ENCODE data around the gene SPTB.

Gene SPTB

DNA sequence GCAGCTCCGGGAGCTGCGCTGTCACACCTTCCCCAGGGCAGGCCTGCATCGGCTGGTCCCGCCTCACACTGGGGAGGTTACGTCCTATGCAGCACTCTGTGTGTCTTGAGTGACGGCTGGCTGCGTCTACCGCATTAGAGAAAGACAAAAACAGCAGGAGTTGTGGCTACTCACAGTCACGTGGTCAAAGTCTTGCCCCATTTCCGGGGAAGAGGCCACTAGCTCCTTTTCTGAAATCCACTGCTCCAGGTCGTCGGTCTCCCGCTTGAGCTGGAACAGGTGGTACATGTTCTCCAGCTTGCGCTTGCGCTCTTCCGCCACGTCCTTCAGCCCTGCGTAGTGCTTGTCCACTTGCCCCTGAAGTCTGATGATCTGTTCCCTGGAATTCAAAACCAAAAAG is 106.7 kb downstream of the SPTB start:
- no peak for DNase-seq (ENCODE audit: low spot score)
- in situ Hi-C loops (cut with MboI; ENCODE audit: low pct_unique_long_range_greater_than_20kb, low sequenced_read_pairs, unreplicated experiment): no loop called here
- TF ChIP-seq, protein P1, sequence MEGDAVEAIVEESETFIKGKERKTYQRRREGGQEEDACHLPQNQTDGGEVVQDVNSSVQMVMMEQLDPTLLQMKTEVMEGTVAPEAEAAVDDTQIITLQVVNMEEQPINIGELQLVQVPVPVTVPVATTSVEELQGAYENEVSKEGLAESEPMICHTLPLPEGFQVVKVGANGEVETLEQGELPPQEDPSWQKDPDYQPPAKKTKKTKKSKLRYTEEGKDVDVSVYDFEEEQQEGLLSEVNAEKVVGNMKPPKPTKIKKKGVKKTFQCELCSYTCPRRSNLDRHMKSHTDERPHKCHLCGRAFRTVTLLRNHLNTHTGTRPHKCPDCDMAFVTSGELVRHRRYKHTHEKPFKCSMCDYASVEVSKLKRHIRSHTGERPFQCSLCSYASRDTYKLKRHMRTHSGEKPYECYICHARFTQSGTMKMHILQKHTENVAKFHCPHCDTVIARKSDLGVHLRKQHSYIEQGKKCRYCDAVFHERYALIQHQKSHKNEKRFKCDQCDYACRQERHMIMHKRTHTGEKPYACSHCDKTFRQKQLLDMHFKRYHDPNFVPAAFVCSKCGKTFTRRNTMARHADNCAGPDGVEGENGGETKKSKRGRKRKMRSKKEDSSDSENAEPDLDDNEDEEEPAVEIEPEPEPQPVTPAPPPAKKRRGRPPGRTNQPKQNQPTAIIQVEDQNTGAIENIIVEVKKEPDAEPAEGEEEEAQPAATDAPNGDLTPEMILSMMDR (IDR thresholded peaks at IDR 0.05; ENCODE audit: extremely low read depth, insufficient read depth, missing control alignments): no peak

DNA sequence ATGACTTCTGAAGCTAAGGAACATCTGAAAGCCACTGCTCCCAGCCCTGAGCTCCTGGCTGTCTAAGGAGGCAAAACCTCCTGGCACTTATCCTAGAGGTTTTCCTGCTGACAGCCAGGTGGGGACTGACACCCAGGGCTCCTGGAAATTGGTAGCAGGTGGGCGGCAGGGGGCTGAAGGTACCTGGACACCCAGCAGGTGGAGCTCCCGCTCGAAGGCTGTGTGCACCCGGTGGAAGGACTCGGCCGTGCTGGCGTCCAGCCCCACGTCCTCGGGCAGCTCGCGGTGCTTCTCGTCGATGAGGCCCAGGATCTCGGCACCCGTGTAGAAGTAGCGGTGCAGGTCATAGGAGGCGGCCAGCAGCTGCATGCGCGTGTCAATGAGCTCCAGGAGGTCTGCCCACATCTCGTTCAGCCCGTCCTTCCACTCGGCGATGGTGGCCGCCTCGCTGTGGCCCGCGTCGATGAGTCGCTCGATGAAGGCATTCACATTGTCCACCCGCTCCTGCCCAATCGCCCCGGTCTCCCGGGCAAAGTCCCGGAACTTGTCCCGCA is 107.2 kb downstream of the SPTB start:
- TF ChIP-seq, protein P1 (IDR thresholded peaks at IDR 0.05; ENCODE audit: extremely low read depth, insufficient read depth, missing control alignments): peak; percentile 16
- in situ Hi-C loops (cut with MboI; ENCODE audit: low pct_unique_long_range_greater_than_20kb, low sequenced_read_pairs, unreplicated experiment): no loop called here

DNA sequence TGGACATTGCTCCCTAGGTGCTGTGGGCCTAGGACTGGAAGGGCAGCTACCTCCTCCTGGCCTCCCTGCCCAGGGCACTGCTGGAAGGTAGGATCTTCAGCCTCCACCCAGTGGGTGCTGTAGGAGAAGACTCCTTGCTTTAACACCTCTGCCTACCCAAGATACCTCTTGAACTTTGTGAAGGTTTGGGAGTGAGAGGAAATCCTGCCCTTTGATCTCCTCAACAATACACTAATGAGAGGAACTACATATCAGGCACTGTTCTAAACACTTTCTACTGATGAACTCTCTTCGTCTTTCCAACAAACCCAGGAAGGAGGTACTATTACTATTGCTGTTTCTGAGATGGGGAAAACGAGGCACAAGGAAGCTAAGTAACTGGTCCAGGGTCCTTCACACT is 108.5 kb downstream of the SPTB start:
- no peak for DNase-seq (ENCODE audit: low spot score)
- in situ Hi-C loops (cut with MboI; ENCODE audit: low pct_unique_long_range_greater_than_20kb, low sequenced_read_pairs, unreplicated experiment): no loop called here
- TF ChIP-seq, protein P1 (IDR thresholded peaks at IDR 0.05; ENCODE audit: extremely low read depth, insufficient read depth, missing control alignments): no peak

More for the DNA sequence above, 107.2 kb downstream of the SPTB start:
- no peak for DNase-seq (ENCODE audit: low spot score)

DNA sequence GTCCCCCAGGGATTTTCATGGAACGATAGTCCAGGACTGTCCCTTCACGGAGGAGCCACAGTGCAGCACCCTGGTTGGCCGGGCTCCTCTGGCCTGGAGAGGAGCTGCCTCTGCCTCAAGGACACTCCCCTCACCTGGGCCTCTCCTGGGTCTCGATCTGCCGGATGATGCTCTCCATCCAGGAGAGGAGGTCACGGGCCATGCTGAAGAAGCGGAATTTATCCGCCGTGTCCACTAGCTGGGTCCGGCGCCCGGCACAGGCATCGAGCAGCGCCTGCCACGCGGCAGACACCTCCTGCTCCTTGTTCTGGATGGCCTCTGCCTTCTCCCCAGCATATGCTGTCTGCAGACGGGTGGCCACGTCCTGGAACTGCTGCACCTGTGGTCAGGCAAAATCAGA is 109.0 kb downstream of the SPTB start:
- TF ChIP-seq, protein P1 (IDR thresholded peaks at IDR 0.05; ENCODE audit: extremely low read depth, insufficient read depth, missing control alignments): no peak
- no peak for DNase-seq (ENCODE audit: low spot score)
- in situ Hi-C loops (cut with MboI; ENCODE audit: low pct_unique_long_range_greater_than_20kb, low sequenced_read_pairs, unreplicated experiment): no loop called here

DNA sequence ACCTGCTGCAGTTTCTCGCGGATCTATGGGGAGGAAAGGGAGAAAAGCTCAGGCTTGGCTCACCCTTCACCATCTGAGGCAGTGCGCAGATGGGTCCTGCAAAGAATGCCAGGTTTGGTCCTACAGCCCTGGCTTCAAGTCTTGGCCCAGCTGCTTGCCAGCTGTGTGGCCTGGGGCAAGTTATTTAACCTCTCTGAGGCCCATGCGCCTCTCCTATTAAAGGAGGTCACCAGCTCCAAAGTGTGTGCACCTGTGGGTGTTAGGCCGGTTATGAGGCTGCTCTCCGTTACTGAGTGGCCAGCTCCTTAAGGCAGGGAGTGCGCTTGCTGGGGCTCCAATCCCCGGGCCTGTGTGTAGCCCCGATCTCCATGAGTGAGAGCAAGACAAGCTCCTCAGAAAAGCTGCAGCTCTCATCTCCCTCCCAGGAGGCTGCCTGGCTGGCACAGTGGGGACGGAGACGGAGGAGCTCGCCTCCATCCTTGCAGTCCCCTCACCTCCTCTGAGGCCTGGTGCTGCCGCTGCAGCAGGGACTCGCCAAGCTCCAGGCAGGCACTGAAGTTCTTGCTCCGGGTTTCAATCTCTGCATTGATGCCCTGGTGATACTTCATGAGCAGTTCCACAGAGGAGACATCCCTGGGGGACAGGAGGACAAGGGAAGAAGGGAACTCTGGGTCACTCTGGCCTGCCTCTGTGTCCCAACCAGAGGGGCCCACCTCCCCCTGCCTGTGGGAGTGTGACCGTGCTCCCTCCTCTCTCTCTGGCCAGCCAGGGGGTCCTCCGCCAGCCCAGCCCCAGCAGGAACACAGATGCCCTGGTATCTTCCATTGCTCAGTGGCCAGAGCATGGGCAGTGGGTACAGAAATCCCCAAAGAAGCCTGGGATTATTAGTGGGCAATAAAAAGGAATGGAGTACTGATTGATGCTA is 110.3 kb downstream of the SPTB start:
- DNase-seq (ENCODE audit: low spot score): no peak
- TF ChIP-seq, protein P1 (IDR thresholded peaks at IDR 0.05; ENCODE audit: extremely low read depth, insufficient read depth, missing control alignments): no peak
- in situ Hi-C loops (cut with MboI; ENCODE audit: low pct_unique_long_range_greater_than_20kb, low sequenced_read_pairs, unreplicated experiment): no loop called here

DNA sequence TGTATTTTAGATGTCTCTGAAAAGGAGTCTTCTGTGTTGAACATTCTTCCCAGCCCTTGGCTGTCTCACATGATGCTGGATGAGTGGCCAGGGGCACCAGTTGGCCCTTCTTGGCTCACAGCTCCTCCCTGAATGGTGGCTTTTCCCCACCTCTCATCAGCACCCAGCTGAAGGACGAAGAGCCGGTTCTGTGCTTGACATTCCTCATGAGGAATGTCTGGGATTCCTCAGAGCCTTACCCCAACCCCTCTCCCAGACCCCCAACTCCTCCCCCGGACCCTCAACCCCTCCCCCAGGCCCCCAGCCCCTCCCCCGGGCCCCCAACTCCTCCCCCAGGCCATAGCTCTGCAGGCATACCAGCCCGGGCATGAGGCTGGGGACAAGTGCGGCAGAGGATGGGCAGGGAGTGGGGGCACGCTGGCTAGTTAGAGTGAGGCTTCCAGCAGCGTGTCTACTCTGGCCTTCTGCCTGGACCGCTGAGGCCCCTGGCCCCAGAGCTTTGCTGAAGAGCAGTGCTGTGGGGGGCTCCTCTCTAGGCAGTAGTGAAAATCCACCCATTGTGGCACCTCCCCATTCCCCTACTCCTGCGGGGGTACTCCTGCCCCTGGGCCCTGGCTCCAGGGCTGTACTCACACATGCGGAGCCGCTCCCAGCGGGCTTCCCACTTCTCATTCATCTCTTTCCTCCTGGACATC is 111.2 kb downstream of the SPTB start:
- TF ChIP-seq, protein P1 (IDR thresholded peaks at IDR 0.05; ENCODE audit: extremely low read depth, insufficient read depth, missing control alignments): no peak
- no peak for DNase-seq (ENCODE audit: low spot score)
- in situ Hi-C loops (cut with MboI; ENCODE audit: low pct_unique_long_range_greater_than_20kb, low sequenced_read_pairs, unreplicated experiment): no loop called here
